ENCODE data around the gene C13orf42. TPM values are rescaled to one million over a fixed set of nuclear protein-coding genes. Genes with fewer than 3 reads are reported as not detected.

C13orf42 gene
- total RNA-seq, 1 experiment from 2014 or later, result 8.2 TPM

DNA sequence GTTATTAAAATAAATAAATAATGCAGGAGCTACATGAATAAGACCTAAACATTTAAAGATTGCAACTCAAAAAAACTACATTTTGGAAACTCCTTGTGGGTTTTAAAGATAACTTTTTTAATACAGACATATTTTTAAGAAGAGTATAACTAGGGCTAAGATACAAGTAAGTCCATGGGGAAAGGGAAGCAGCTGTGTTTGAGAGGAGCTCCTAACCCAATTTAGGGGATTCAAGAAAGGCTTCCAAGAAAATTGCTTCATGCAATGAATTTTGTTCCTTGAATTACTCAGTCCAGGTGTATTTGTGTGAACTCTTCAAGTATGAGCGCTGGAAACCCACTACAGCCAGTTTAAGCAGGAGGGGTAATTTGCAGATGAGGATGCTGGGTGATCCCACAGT, 44.1 kb upstream of the C13orf42 start:
- no peak for TF ChIP-seq TCF7 (CRISPR knock-in tag; IDR thresholded peaks at IDR 0.05; ENCODE audit: low read depth)
- TF ChIP-seq MLX (CRISPR knock-in tag; IDR thresholded peaks at IDR 0.05), result no peak
- ChIA-PET CTCF (interaction anchor here (1.4 to 2.5 kb wide), 2 partner anchors 29 to 131 kb away, joined by 4 to 12 read pairs; no protein-coding TSS in a partner anchor), POLR2A (no interaction called here)
- no peak overlapping the region for H3K27ac Mint-ChIP-seq
- H3K9me3 Mint-ChIP-seq, result peaks cover 11% of the 10 kb centered on the region
- no peak overlapping the region for H3K4me3 Mint-ChIP-seq
- H3K36me3 Mint-ChIP-seq, result peaks cover 18% of the 10 kb centered on the region
- H3K4me1 Mint-ChIP-seq, result peaks cover 77% of the 10 kb centered on the region
- ATAC-seq, result no peak
- no peak for DNase-seq (ENCODE audit: low spot score)
- H3K27me3 Mint-ChIP-seq (ENCODE audit: low read depth), result no peaks in the 10 kb centered on the region; the same call in 1 of the 2 replicates

GRCh38 chr13:51154029-51154555, 43.0 kb upstream of the C13orf42 start:
- no peaks in the 10 kb centered on the region; the same call in 1 of the 2 replicates for H3K27me3 Mint-ChIP-seq (ENCODE audit: low read depth)
- DNase-seq (ENCODE audit: low spot score) (no peak), ATAC-seq (no peak)
- H3K4me1 Mint-ChIP-seq, result peaks cover 79% of the 10 kb centered on the region
- H3K27ac Mint-ChIP-seq, result peak overlapping the region; percentile 2
- TF ChIP-seq NFE2L1 (CRISPR knock-in tag; IDR thresholded peaks at IDR 0.05) (peak; percentile 35; the same call in 1 of the 2 replicates), CBFB (CRISPR knock-in tag; IDR thresholded peaks at IDR 0.05; ENCODE audit: low read depth) (no peak)
- ChIA-PET POLR2A (interaction anchor here (0.6 to 0.9 kb wide), 3 partner anchors 15 to 1037 kb away, joined by 3 to 11 read pairs (median 8); no protein-coding TSS in a partner anchor), CTCF (interaction anchor here (0.6 to 1.6 kb wide), 4 partner anchors 29 to 728 kb away, joined by 4 to 15 read pairs (median 5); no protein-coding TSS in a partner anchor)
- peaks cover 11% of the 10 kb centered on the region for H3K36me3 Mint-ChIP-seq
- H3K9me3 Mint-ChIP-seq, result peaks cover 11% of the 10 kb centered on the region
- H3K4me3 Mint-ChIP-seq, result no peak overlapping the region

DNA sequence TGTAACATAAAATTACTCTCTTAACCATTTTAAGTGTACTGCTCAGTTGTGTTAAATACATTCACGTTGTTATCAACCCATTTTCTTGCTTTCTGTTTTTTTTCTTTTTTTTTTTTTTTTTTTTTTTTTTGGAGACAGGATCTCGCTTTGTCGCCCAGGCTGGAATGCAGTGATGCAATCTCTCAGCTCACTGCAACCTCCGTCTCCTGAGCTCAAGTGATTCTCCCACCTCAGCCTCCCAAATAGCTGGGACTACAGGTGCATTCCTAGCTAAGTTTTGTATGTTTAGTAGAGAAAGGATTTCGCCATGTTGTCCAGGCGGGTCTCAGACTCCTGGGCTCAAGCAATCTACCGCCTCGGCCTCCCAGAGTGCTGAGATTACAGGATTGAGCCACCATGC, 42.5 kb upstream of the C13orf42 start:
- no peak for ATAC-seq
- H3K4me3 Mint-ChIP-seq, result no peak overlapping the region
- CTCF ChIA-PET, result interaction anchor here (0.6 to 1.6 kb wide), 4 partner anchors 28 to 728 kb away, joined by 4 to 15 read pairs (median 5); no protein-coding TSS in a partner anchor
- H3K27ac Mint-ChIP-seq, result no peak overlapping the region
- TF ChIP-seq, protein P1, sequence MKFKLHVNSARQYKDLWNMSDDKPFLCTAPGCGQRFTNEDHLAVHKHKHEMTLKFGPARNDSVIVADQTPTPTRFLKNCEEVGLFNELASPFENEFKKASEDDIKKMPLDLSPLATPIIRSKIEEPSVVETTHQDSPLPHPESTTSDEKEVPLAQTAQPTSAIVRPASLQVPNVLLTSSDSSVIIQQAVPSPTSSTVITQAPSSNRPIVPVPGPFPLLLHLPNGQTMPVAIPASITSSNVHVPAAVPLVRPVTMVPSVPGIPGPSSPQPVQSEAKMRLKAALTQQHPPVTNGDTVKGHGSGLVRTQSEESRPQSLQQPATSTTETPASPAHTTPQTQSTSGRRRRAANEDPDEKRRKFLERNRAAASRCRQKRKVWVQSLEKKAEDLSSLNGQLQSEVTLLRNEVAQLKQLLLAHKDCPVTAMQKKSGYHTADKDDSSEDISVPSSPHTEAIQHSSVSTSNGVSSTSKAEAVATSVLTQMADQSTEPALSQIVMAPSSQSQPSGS (CRISPR knock-in tag; IDR thresholded peaks at IDR 0.05; ENCODE audit: borderline replicate concordance, low read depth), result no peak
- TF ChIP-seq IRF2 (CRISPR knock-in tag; IDR thresholded peaks at IDR 0.05; ENCODE audit: borderline replicate concordance, low read depth), result no peak
- TF ChIP-seq ZNF317 (CRISPR knock-in tag; IDR thresholded peaks at IDR 0.05; ENCODE audit: borderline replicate concordance, low read depth), result no peak
- TF ChIP-seq ZNF121 (CRISPR knock-in tag; IDR thresholded peaks at IDR 0.05), result peak; percentile 65; the same call in 1 of the 2 replicates
- peak; percentile 62; the same call in 1 of the 2 replicates for TF ChIP-seq ATF3 (CRISPR knock-in tag; conservative IDR thresholded peaks at IDR 0.05)
- no peak for DNase-seq (ENCODE audit: low spot score)
- POLR2A ChIA-PET, result interaction anchor here (0.6 to 1.2 kb wide), 4 partner anchors 16 to 1038 kb away, joined by 3 to 11 read pairs (median 6); no protein-coding TSS in a partner anchor
- peaks cover 78% of the 10 kb centered on the region for H3K4me1 Mint-ChIP-seq
- no peaks in the 10 kb centered on the region; the same call in 1 of the 2 replicates for H3K27me3 Mint-ChIP-seq (ENCODE audit: low read depth)
- peaks cover 11% of the 10 kb centered on the region for H3K36me3 Mint-ChIP-seq
- peaks cover 11% of the 10 kb centered on the region for H3K9me3 Mint-ChIP-seq

DNA sequence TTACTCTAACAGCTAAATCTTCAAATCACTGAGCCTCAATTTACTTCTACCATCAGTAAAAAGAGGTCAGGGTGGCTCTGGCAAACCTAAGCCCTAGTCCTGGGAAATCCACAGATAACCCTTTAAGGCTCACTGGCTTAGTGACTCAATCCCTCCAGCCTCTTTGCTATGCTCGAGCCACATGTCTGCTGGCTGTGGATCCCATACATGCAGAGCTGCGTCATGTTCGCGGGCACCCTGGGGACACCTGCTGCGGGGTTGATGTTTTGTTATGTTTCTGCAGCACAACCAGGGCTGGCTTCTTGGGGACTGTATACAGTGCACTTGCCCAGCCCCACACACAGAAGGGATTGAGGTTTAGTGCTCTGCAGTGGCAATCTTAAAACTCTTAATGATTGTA, 41.6 kb upstream of the C13orf42 start:
- DNase-seq (ENCODE audit: low spot score), result no peak
- no peaks in the 10 kb centered on the region; the same call in 1 of the 2 replicates for H3K27me3 Mint-ChIP-seq (ENCODE audit: low read depth)
- POLR2A ChIA-PET, result interaction anchor here (1.2 kb wide), 1 partner anchor 300 kb away, joined by 3 read pairs; no protein-coding TSS in a partner anchor
- H3K36me3 Mint-ChIP-seq, result peaks cover 11% of the 10 kb centered on the region
- no peak overlapping the region for H3K4me3 Mint-ChIP-seq
- H3K27ac Mint-ChIP-seq, result 0 out of 2 replicates have a peak overlapping the region, but pooled peaks have one; percentile 35
- ATAC-seq, result no peak
- CTCF ChIA-PET, result interaction anchor here (1.6 kb wide), 2 partner anchors 27 to 134 kb away, joined by 6 to 15 read pairs; no protein-coding TSS in a partner anchor
- peak; percentile 32; the same call in 1 of the 2 replicates for TF ChIP-seq ETV6 (CRISPR knock-in tag; IDR thresholded peaks at IDR 0.05)
- TF ChIP-seq, protein P2, sequence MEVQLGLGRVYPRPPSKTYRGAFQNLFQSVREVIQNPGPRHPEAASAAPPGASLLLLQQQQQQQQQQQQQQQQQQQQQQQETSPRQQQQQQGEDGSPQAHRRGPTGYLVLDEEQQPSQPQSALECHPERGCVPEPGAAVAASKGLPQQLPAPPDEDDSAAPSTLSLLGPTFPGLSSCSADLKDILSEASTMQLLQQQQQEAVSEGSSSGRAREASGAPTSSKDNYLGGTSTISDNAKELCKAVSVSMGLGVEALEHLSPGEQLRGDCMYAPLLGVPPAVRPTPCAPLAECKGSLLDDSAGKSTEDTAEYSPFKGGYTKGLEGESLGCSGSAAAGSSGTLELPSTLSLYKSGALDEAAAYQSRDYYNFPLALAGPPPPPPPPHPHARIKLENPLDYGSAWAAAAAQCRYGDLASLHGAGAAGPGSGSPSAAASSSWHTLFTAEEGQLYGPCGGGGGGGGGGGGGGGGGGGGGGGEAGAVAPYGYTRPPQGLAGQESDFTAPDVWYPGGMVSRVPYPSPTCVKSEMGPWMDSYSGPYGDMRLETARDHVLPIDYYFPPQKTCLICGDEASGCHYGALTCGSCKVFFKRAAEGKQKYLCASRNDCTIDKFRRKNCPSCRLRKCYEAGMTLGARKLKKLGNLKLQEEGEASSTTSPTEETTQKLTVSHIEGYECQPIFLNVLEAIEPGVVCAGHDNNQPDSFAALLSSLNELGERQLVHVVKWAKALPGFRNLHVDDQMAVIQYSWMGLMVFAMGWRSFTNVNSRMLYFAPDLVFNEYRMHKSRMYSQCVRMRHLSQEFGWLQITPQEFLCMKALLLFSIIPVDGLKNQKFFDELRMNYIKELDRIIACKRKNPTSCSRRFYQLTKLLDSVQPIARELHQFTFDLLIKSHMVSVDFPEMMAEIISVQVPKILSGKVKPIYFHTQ (CRISPR knock-in tag; IDR thresholded peaks at IDR 0.05), result no peak
- H3K9me3 Mint-ChIP-seq, result peaks cover 11% of the 10 kb centered on the region
- peaks cover 80% of the 10 kb centered on the region for H3K4me1 Mint-ChIP-seq

Data from WTC11 (cell line).